ENCODE measurements around the gene NTF4.
"Not testable (repeated sequence)": the region's sequence is repeated elsewhere in the genome, so short reads cannot be mapped to it uniquely, and the experiment has no call there.

GRCh38 chr19:49056902-49057596, 7.6 kb downstream of the NTF4 start:
- not testable (repeated sequence) for TF ChIP-seq CTCF (IDR thresholded peaks at IDR 0.05)
- TF ChIP-seq EZH2 (IDR thresholded peaks at IDR 0.05), result peak; percentile 91

Measured in neural progenitor cell (in vitro differentiated cells).